OCI-LY1 (cell line): ENCODE results near the gene CBLIF.

Experiments used
- H2AFZ ChIP-seq: fragments of 200-600 bp; sonication (generic), shearing (Covaris generic); 2 replicates; pipeline ENCODE4 v1.6.0; 2014; ENCODE audit warnings: antibody characterized with exemption, mild to moderate bottlenecking, low read length
- H3F3A ChIP-seq: fragments of 200-600 bp; sonication (generic), shearing (Covaris generic); 2 replicates; pipeline ENCODE4 v1.6.0; 2014; ENCODE audit warnings: mild to moderate bottlenecking, antibody characterized with exemption, low read length, moderate library complexity; ENCODE audit not compliant: insufficient read depth
- H3K27ac ChIP-seq: fragments of 200-600 bp; sonication (generic); 2 replicates; pipeline ENCODE4 v1.5.1; 2014; ENCODE audit warnings: low read length, mixed run types, mild to moderate bottlenecking, low read depth; ENCODE audit not compliant: poor library complexity, severe bottlenecking
- H3K27me3 ChIP-seq: fragments of 200-600 bp; sonication (generic); 2 replicates; pipeline ENCODE4 v1.6.0; 2014; ENCODE audit warnings: antibody characterized with exemption, mild to moderate bottlenecking, low read length, moderate library complexity; ENCODE audit not compliant: insufficient read depth
- H3K36me3 ChIP-seq: fragments of 200-600 bp; sonication (generic); 2 replicates; pipeline ENCODE4 v1.6.1; 2014; ENCODE audit warnings: mild to moderate bottlenecking, antibody characterized with exemption, low read length, moderate library complexity, mixed read lengths; ENCODE audit not compliant: insufficient read depth
- H3K4me1 ChIP-seq: fragments of 200-600 bp; sonication (generic); 2 replicates; pipeline ENCODE4 v1.5.1; 2014; ENCODE audit warnings: mild to moderate bottlenecking, low read length, moderate library complexity; ENCODE audit not compliant: insufficient read depth, severe bottlenecking
- H3K4me2 ChIP-seq: fragments of 200-600 bp; sonication (generic), shearing (Covaris generic); 2 replicates; pipeline ENCODE4 v1.6.1; 2014; ENCODE audit warnings: low read length
- H3K4me3 ChIP-seq: fragments of 200-600 bp; sonication (generic); 2 replicates; pipeline ENCODE4 v1.5.1; 2014; ENCODE audit warnings: low read length, low read depth, mild to moderate bottlenecking, mixed read lengths; ENCODE audit not compliant: poor library complexity, severe bottlenecking
- H3K79me2 ChIP-seq: fragments of 200-600 bp; shearing (Covaris generic); 2 replicates; pipeline ENCODE4 v1.6.1; 2016; ENCODE audit warnings: mixed run types, low read length, mixed read lengths; ENCODE audit not compliant: insufficient read depth
- H3K9ac ChIP-seq: fragments of 200-600 bp; sonication (generic), shearing (Covaris generic); 2 replicates; pipeline ENCODE4 v1.6.1; 2014; ENCODE audit warnings: mild to moderate bottlenecking, low read length, mixed read lengths
- H3K9me2 ChIP-seq: fragments of 200-600 bp; sonication (generic), shearing (Covaris generic); 2 replicates; pipeline ENCODE4 v1.6.1; 2014; ENCODE audit warnings: low read depth, mild to moderate bottlenecking, low read length, mixed read lengths
- H3K9me3 ChIP-seq: fragments of 200-600 bp; shearing (Covaris generic); 2 replicates; pipeline ENCODE4 v1.6.1; 2014; ENCODE audit warnings: low read length, mixed read lengths
- H4K20me1 ChIP-seq: fragments of 200-600 bp; sonication (generic), shearing (Covaris generic); 2 replicates; pipeline ENCODE4 v1.6.0; 2016; ENCODE audit warnings: mild to moderate bottlenecking, low read length; ENCODE audit not compliant: insufficient read depth
- CTCF ChIP-seq: fragments of 200-600 bp; sonication (generic), shearing (Covaris generic); IDR thresholded peaks from 2 replicates; pipeline ENCODE4 v1.5.1; 2017; ENCODE audit warnings: mild to moderate bottlenecking, antibody characterized with exemption, low read length, moderate library complexity, mixed read lengths
- EZH2 ChIP-seq: fragments of 200-600 bp; sonication (generic), shearing (Covaris generic); IDR thresholded peaks from 2 replicates; pipeline ENCODE4 v1.8.0; 2017; ENCODE audit warnings: borderline replicate concordance, mixed run types, mild to moderate bottlenecking, antibody characterized with exemption, low read length, moderate library complexity, mixed read lengths

The CBLIF gene

GRCh38 chr11:59872076-59872475, 26.8 kb upstream of the CBLIF start:
- Histone ChIP-seq H3K4me1 (no peaks in the 10 kb centered on the region), H3K4me3 (no peak overlapping the region), H3K27me3 (no peaks in the 10 kb centered on the region), H3K27ac (no peak overlapping the region), H3K9me2 (no peaks in the 10 kb centered on the region), H3K4me2 (no peak overlapping the region), H2AFZ (no peak overlapping the region), H3F3A (no peaks in the 10 kb centered on the region), H3K36me3 (no peaks in the 10 kb centered on the region), H4K20me1 (no peaks in the 10 kb centered on the region), H3K9ac (no peak overlapping the region), H3K9me3 (no peaks in the 10 kb centered on the region), H3K79me2 (no peaks in the 10 kb centered on the region)
- TF ChIP-seq CTCF (no peak), EZH2 (no peak)

DNA sequence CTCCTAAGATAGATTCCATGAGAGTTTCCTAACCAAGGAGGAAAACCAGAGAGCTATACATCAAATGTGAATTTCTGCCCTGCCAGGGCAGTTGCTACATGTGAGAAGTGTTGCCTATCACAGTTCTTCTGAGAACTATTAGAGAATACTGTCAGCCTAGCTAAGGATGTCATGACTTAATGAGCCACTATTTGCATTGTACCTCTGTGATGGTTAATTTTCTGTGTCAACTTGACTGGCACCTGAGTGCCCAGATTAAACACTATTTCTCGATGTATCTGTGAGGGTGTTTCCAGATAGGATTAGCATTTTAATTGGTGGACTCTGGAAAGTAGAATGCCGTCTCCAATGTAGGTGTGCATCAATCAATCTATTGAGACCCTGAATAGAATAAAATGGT, 22.6 kb upstream of the CBLIF start:
- no peaks in the 10 kb centered on the region for H3F3A ChIP-seq
- no peaks in the 10 kb centered on the region for H4K20me1 ChIP-seq
- H3K27me3 ChIP-seq = no peaks in the 10 kb centered on the region
- no peak overlapping the region for H3K27ac ChIP-seq
- H3K9ac ChIP-seq = no peak overlapping the region
- no peak overlapping the region for H2AFZ ChIP-seq
- TF ChIP-seq EZH2 = no peak
- no peak for TF ChIP-seq CTCF
- H3K36me3 ChIP-seq = no peaks in the 10 kb centered on the region
- H3K4me3 ChIP-seq = no peak overlapping the region
- H3K9me3 ChIP-seq = no peaks in the 10 kb centered on the region
- no peaks in the 10 kb centered on the region for H3K4me1 ChIP-seq
- H3K79me2 ChIP-seq = no peaks in the 10 kb centered on the region
- no peak overlapping the region for H3K4me2 ChIP-seq
- H3K9me2 ChIP-seq = no peaks in the 10 kb centered on the region

DNA sequence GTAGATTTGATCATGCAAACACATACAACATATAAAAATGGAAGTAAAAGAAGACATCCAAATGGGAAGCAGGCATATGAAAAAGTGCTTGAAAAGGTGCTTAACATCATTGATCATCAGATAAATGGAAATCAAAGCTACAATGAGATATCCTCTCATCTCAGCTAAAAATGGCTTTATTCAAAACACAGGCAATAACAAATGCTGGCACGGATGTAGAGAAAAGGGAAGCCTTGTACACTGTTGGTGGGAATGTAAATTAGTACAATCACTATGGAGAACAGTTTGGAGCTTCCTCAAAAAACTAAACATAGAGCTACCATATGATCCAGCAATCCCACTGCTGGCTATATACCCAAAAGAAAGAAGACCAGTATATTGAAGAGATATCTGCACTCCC, 21.5 kb upstream of the CBLIF start:
- Histone ChIP-seq H4K20me1 (no peaks in the 10 kb centered on the region), H3K79me2 (no peaks in the 10 kb centered on the region), H3K4me3 (no peak overlapping the region), H3F3A (no peaks in the 10 kb centered on the region), H3K9ac (no peak overlapping the region), H2AFZ (no peak overlapping the region), H3K9me2 (no peaks in the 10 kb centered on the region), H3K4me2 (no peak overlapping the region), H3K36me3 (no peaks in the 10 kb centered on the region), H3K4me1 (no peaks in the 10 kb centered on the region), H3K27me3 (no peaks in the 10 kb centered on the region), H3K27ac (no peak overlapping the region), H3K9me3 (no peaks in the 10 kb centered on the region)
- TF ChIP-seq EZH2 (no peak), CTCF (no peak)
